GM12878 (cell line): ENCODE data around the gene MMP14. TPM values are rescaled to one million over a fixed set of nuclear protein-coding genes. Genes with fewer than 3 reads are reported as not detected.

Experiments used
- BRCA1 ChIP-seq: IDR thresholded peaks from 2 replicates; pipeline ENCODE4 v1.6.1; 2011; ENCODE audit warnings: low read depth, low read length, improper control_type of control experiment
- CBX3 ChIP-seq: fragments of 200-600 bp; sonication (generic); IDR thresholded peaks from 2 replicates; pipeline ENCODE4 v1.6.1; 2016; ENCODE audit warnings: low read depth, borderline replicate concordance
- E4F1 ChIP-seq: fragments of 450-650 bp; IDR thresholded peaks from 2 replicates; pipeline ENCODE4 v1.6.1; 2018; ENCODE audit warnings: borderline replicate concordance, mild to moderate bottlenecking; ENCODE audit not compliant: partially characterized antibody
- ETV6 ChIP-seq, 2 experiments: fragments of 450-650 bp in 1 of 2; IDR thresholded peaks in 1 of 2; conservative IDR thresholded peaks in 1 of 2; 2 replicates each; pipeline ENCODE4 v1.6.1; 2014; ENCODE audit warnings: antibody characterized with exemption in 1 of 2, borderline replicate concordance in 1 of 2, low read depth in 1 of 2, mild to moderate bottlenecking in 1 of 2, moderate library complexity in 1 of 2
- HDAC2 ChIP-seq: fragments of 200-600 bp; sonication (generic); IDR thresholded peaks from 2 replicates; pipeline ENCODE4 v1.6.1; 2017
- HSF1 ChIP-seq: fragments of 150-350 bp; IDR thresholded peaks from 2 replicates; pipeline ENCODE4 v1.6.1; 2014; ENCODE audit warnings: mild to moderate bottlenecking, low read depth, low read length
- IRF4 ChIP-seq: IDR thresholded peaks from 2 replicates; pipeline ENCODE4 v1.6.1; 2011; ENCODE audit warnings: low read depth, low read length
- JUNB ChIP-seq: IDR thresholded peaks from 2 replicates; pipeline ENCODE4 v1.6.1; 2016; ENCODE audit warnings: antibody characterized with exemption, mild to moderate bottlenecking
- MYB ChIP-seq: fragments of 150-350 bp; IDR thresholded peaks from 2 replicates; pipeline ENCODE4 v1.6.1; 2014; ENCODE audit warnings: mild to moderate bottlenecking, low read depth, low read length, borderline replicate concordance
- NFYA ChIP-seq: IDR thresholded peaks from 2 replicates; pipeline ENCODE4 v1.6.1; 2011; ENCODE audit warnings: low read depth, mild to moderate bottlenecking, low read length, improper control_type of control experiment, borderline replicate concordance
- NR2C1 ChIP-seq: fragments of 450-650 bp; IDR thresholded peaks from 2 replicates; pipeline ENCODE4 v1.6.1; 2017; ENCODE audit warnings: antibody characterized with exemption, mild to moderate bottlenecking, moderate library complexity
- PRDM15 ChIP-seq: fragments of 450-650 bp; formaldehyde crosslinking; IDR thresholded peaks from 2 replicates; pipeline ENCODE4 v1.4.0; 2020; ENCODE audit warnings: mild to moderate bottlenecking, moderate library complexity
- RCOR1 ChIP-seq: conservative IDR thresholded peaks from 2 replicates; pipeline ENCODE4 v1.6.1; 2012; ENCODE audit warnings: low read depth, low read length, improper control_type of control experiment
- SIN3A ChIP-seq: IDR thresholded peaks from 2 replicates; pipeline ENCODE4 v1.6.1; 2012; ENCODE audit warnings: low read depth, low read length, improper control_type of control experiment
- YY1 ChIP-seq: IDR thresholded peaks from 2 replicates; pipeline ENCODE4 v1.6.1; 2011; ENCODE audit warnings: low read depth, mild to moderate bottlenecking, low read length
- ZBTB33 ChIP-seq: fragments of 450-650 bp; IDR thresholded peaks from 2 replicates; pipeline ENCODE4 v1.6.1; 2017; ENCODE audit warnings: mild to moderate bottlenecking
- ZNF687 ChIP-seq: fragments of 450-650 bp; IDR thresholded peaks from 2 replicates; pipeline ENCODE4 v1.6.1; 2017; ENCODE audit warnings: mild to moderate bottlenecking, moderate library complexity
- polyA plus RNA-seq, 11 experiments: library from polyadenylated mRNA; depleted of rRNA in 4 of 11; unstranded in 6 of 11; stranded (reverse) in 5 of 11; fragments of >200 nt; fragmentation: Nextera tagmentation in 4 of 11; fragmentation: Illumina TruSeq in 1 of 11; extraction: Ambion mirVana in 4 of 11; extraction: Trizol in 1 of 11; gene quantifications; 1 replicate in 1 of 11; 2 replicates in 10 of 11; pipeline versions ENCODE4 v1.2.1 to v1.2.3, GENCODE V29; 2011 to 2016; ENCODE audit warnings: inconsistent platforms in 2 of 11, missing spikeins in 2 of 11, low read depth in 1 of 11
- total RNA-seq, 4 experiments: library from RNA; depleted of rRNA in 3 of 4; stranded (reverse); fragments of >200 nt in 3 of 4; fragmentation: Illumina TruSeq in 1 of 4; extraction: Trizol in 1 of 4; gene quantifications; 2 replicates each; pipeline versions ENCODE4 v1.2.1 to v1.2.3, GENCODE V29; 2013 to 2021

MMP14 gene
- total and polyA plus RNA-seq, 10 of the 15 experiments (the other 5 are each of a cell fraction or from before 2014, with no cell fraction given), result 0.31 to 1.9 (median 0.70) TPM; not detected in 2

GRCh38 chr14:22794551-22794951, 41.8 kb upstream of the MMP14 start (continued):
- TF ChIP-seq RCOR1, result no peak
- no peak for TF ChIP-seq E4F1
- TF ChIP-seq YY1, result no peak
- peak; percentile 37 for TF ChIP-seq IRF4
- no peak for TF ChIP-seq BRCA1
- no peak for TF ChIP-seq HDAC2
- no peak for TF ChIP-seq PRDM15 (CRISPR knock-in tag)
- TF ChIP-seq NFYA, result no peak
- TF ChIP-seq JUNB, result peak; percentile 12; the same call in 1 of the 2 replicates
- no peak for TF ChIP-seq SIN3A
- no peak for TF ChIP-seq NR2C1
- no peak for TF ChIP-seq MYB
- TF ChIP-seq HSF1, result no peak
- TF ChIP-seq ZNF687, result peak; percentile 65
- TF ChIP-seq CBX3, result no peak
- peak in 1 of 2 experiments; percentile 34; a peak in 1 of 4 replicates for TF ChIP-seq ETV6 (conservative IDR thresholded peaks at IDR 0.05 in 1 of 2, IDR thresholded peaks at IDR 0.05 in 1 of 2; ENCODE audit: borderline replicate concordance in 1 of 2, low read depth in 1 of 2)
- TF ChIP-seq ZBTB33, result no peak
